ENCODE measurements around the gene C11orf52. TPM values are rescaled to one million over a fixed set of nuclear protein-coding genes. Genes with fewer than 3 reads are reported as not detected.
"Not testable (repeated sequence)": the region's sequence is repeated elsewhere in the genome, so short reads cannot be mapped to it uniquely, and the experiment has no call there.

C11orf52 gene, protein sequence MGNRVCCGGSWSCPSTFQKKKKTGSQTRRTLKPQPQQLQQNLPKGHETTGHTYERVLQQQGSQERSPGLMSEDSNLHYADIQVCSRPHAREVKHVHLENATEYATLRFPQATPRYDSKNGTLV
- total RNA-seq: under 1 TPM in 1 of 2 experiments, not detected in 1; 0.27 TPM

DNA sequence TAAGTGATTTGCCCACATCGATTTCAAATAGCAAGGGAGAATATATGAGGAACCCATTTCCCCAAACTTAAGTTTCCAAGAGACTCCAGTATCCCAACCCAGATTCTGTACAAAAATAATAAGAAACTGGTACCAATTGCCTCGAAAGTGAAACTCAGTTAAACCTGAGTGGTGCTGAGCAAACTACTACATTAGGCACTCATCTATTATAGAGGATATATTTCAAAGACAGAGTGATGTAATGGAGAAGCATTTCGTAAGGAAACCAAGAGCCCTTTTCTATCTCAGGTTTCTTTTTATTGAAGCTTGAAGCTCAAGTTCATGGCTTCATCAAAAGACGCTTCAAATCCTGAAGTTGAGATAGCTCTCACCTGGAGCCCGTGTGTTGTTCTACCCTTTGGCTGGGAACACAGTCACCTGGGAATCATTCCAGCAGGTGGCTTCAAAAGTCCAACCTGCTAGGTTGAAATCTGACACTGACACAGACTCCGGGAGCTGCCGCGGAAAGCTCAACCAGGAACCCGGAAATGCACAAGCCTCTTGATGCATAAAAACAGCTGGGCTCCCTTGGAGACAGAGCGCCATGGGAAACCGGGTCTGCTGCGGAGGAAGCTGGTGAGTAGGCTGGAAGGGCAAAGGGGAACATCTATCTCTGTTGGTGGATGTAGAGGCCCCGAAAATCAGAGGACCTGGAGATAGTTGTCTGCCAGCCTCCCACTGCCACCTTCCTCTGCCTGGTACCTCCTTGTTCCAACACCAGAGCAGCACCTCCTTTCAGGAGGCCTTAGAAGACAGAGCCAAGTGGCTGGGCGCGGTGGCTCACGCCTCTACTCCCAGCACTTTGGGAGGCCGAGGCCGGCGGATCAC, at the start of gene C11orf52:
TSS of gene C11orf52 (plus strand) at position 524 of the 867 bp plus-strand sequence. CDS start at position 584, 60 bp downstream.
- ChIA-PET POLR2A (no interaction called here), CTCF (interaction anchor here (1.1 to 2.0 kb wide), 2 partner anchors 8 to 13 kb away, joined by 3 to 8 read pairs; no protein-coding TSS in a partner anchor)
- no peak within 1 kb of the TSS for H3K4me3 Mint-ChIP-seq
- no peaks in the 10 kb centered on the region for H3K4me1 Mint-ChIP-seq
- DNase-seq: no peak
- H3K27ac Mint-ChIP-seq: peak within 1 kb of the TSS; percentile 38
- H3K27me3 Mint-ChIP-seq: peaks cover 35% of the 10 kb centered on the region
- no peaks in the 10 kb centered on the region for H3K9me3 Mint-ChIP-seq
- H3K36me3 Mint-ChIP-seq (ENCODE audit: low read depth): no peaks in the 10 kb centered on the region

DNA sequence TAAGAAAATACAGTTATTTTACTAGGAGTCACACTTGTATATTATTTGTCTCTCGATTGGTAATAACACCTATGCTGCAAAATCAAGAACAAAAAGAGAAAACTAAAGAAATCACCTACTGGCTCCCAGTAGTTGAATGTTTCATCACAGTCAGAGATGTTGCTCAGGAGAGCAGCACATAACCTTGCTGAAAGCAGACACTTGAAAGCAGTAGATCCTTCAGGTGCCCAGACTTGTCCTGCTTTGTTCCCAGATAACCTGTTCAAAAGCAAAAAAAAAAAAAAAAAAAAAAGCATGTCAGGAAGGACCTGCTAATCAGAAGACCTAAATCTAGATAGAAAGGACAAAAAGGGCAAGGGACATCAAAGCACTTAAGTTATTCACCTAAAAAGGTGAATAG, 48.6 kb upstream of the C11orf52 start:
- Mint-ChIP-seq H3K4me3 (peak overlapping the region; percentile 11), H3K4me1 (peaks cover 32% of the 10 kb centered on the region), H3K9me3 (no peaks in the 10 kb centered on the region), H3K36me3 (ENCODE audit: low read depth) (peaks cover 27% of the 10 kb centered on the region), H3K27me3 (no peaks in the 10 kb centered on the region), H3K27ac (no peak overlapping the region)
- CTCF ChIA-PET: interaction anchor here (0.7 to 2.4 kb wide), 9 partner anchors 8 to 194 kb away, joined by 3 to 15 read pairs (median 4); partner anchors contain the start of gene CFAP68
- POLR2A ChIA-PET: no interaction called here
- no peak for DNase-seq

DNA sequence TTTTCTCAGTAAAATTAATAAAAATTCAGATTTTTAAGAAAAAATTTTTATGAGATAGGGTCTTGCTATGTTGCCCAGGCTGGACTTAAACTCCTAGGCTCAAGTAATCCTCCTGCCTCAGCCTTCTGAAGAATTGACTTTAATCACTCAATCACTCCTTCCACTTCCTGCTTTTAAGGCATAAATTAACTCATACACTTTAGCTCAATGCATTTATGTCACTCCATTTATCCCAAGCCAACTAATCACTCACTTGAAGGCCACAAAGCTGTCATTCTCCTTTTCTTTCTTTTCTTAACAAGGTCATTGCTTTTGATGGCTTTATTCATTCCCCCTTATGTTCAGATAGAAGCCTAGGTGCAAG, 48.2 kb upstream of the C11orf52 start:
- DNase-seq: no peak
- Mint-ChIP-seq H3K9me3 (no peaks in the 10 kb centered on the region), H3K27me3 (no peaks in the 10 kb centered on the region), H3K4me3 (peak overlapping the region; percentile 83), H3K36me3 (ENCODE audit: low read depth) (peaks cover 27% of the 10 kb centered on the region), H3K27ac (peak overlapping the region; percentile 90), H3K4me1 (peaks cover 32% of the 10 kb centered on the region)
- POLR2A ChIA-PET: no interaction called here
- CTCF ChIA-PET: interaction anchor here (0.7 to 2.4 kb wide), 10 partner anchors 9 to 269 kb away, joined by 3 to 15 read pairs (median 4); partner anchors contain the start of gene CFAP68

DNA sequence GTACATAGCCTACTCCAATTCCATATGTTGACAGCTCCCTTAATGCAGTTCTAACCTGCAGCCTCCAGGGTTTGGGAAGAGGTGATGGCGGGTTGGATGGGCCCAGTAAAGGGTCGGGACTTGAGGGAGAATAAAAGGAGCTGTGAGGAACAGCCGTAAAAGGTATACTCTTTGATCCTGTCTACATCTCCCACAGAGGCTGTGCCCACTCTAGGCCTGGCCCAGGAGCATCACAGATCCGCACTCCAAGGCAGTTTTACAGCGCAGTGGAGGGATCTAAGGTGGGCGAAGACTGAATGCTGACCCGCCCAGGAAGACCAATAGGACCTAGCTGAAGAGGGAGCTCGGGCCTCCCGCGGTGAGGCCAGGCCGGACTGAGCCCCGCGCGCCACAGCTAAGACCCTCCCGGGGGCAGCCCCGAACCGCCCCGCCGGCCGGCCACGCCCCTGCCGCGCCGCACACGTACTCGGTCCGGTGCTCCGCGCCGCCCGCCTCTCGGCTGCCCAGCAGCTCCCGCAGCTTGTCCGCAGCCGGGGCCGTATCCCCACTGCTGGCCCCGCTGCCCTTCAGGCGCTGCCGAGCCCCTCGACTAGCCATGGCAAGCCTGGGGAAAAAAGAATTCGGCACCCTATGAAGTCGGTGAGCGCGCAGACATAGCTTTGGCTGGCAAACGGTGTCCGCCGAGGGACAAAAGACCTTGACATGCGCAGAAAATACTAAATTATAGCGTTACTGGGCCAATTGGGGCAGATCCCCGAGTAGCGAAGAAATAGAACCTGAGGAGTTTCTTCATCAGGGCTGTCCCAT, 47.6 kb upstream of the C11orf52 start, which contains the start of gene ALG9:
TSS of gene ALG9 (minus strand) at position 696 of the 807 bp plus-strand sequence. CDS start at position 597, 99 bp downstream.
- Mint-ChIP-seq H3K27ac (peak within 1 kb of the TSS; percentile 90), H3K27me3 (no peaks in the 10 kb centered on the region), H3K36me3 (ENCODE audit: low read depth) (peaks cover 27% of the 10 kb centered on the region), H3K4me1 (peaks cover 32% of the 10 kb centered on the region), H3K4me3 (peak within 1 kb of the TSS; percentile 83), H3K9me3 (no peaks in the 10 kb centered on the region)
- DNase-seq: peak; percentile 90
- ChIA-PET POLR2A (interaction anchor here (0.7 to 0.9 kb wide), 2 partner anchors 65 to 521 kb away, joined by 3 to 4 read pairs; no protein-coding TSS in a partner anchor), CTCF (interaction anchor here (0.7 to 2.4 kb wide), 14 partner anchors 9 to 270 kb away, joined by 3 to 15 read pairs (median 4); partner anchors contain the start of gene CFAP68)

DNA sequence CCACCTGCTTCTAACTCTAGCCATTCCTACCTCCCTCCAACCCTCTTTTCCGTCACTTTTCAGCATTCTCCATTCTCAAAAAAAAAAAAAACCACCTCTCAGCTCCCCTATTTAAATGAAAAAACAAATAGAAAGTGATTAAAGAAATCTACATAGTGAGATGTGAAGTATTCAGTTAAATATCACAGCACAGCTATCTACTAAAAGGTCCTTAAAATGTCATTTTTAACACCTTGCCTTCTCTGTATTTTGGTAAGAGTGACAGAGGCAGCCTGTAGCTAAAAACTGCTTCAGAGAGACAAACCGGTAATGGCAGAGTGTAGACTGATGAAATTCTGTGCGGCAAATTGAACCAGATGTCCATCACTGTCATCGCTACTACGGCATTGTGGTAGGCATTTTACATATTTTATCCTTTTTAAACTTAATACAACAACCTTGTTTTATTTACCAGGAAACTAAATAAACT, 47.0 kb upstream of the C11orf52 start:
- no peak for DNase-seq
- Mint-ChIP-seq H3K27me3 (no peaks in the 10 kb centered on the region), H3K4me3 (peak overlapping the region; percentile 83), H3K9me3 (no peaks in the 10 kb centered on the region), H3K27ac (peak overlapping the region; percentile 87), H3K4me1 (peaks cover 28% of the 10 kb centered on the region), H3K36me3 (ENCODE audit: low read depth) (peaks cover 21% of the 10 kb centered on the region)
- CTCF ChIA-PET: interaction anchor here (0.8 to 2.4 kb wide), 11 partner anchors 9 to 226 kb away, joined by 3 to 15 read pairs (median 4); partner anchors contain the start of gene CFAP68
- POLR2A ChIA-PET: interaction anchor here (0.7 to 0.9 kb wide), 3 partner anchors 65 to 522 kb away, joined by 3 to 4 read pairs (median 4); no protein-coding TSS in a partner anchor

DNA sequence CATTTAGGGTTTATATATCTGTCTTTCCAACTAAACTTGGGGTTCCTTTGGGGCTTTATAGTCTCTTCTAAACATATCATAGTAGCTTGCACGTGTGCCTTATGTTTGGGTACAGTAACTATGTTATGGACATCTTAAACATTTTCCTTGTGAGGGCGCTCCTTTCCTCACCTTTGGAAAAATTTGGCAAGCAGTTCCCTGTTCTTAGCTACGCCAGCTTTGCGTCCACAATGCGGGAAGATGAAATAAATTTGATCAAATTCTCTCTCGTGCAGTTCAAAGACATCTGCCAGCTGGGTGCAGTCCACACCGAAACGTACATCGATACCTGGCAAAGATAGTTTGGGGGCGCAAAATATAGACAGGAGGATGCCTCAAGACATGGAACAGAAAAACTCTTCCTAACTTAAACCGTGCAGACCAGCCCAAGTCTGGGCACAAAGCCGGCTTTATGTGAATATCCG, 40.3 kb upstream of the C11orf52 start:
- ChIA-PET CTCF (interaction anchor here (0.7 to 1.4 kb wide), 2 partner anchors 19 to 56 kb away, joined by 3 to 5 read pairs; no protein-coding TSS in a partner anchor), POLR2A (no interaction called here)
- Mint-ChIP-seq H3K27me3 (no peaks in the 10 kb centered on the region), H3K4me3 (peak overlapping the region; percentile 86), H3K4me1 (peaks cover 17% of the 10 kb centered on the region), H3K9me3 (no peaks in the 10 kb centered on the region), H3K27ac (peak overlapping the region; percentile 99), H3K36me3 (ENCODE audit: low read depth) (peaks cover 8% of the 10 kb centered on the region)
- no peak for DNase-seq

DNA sequence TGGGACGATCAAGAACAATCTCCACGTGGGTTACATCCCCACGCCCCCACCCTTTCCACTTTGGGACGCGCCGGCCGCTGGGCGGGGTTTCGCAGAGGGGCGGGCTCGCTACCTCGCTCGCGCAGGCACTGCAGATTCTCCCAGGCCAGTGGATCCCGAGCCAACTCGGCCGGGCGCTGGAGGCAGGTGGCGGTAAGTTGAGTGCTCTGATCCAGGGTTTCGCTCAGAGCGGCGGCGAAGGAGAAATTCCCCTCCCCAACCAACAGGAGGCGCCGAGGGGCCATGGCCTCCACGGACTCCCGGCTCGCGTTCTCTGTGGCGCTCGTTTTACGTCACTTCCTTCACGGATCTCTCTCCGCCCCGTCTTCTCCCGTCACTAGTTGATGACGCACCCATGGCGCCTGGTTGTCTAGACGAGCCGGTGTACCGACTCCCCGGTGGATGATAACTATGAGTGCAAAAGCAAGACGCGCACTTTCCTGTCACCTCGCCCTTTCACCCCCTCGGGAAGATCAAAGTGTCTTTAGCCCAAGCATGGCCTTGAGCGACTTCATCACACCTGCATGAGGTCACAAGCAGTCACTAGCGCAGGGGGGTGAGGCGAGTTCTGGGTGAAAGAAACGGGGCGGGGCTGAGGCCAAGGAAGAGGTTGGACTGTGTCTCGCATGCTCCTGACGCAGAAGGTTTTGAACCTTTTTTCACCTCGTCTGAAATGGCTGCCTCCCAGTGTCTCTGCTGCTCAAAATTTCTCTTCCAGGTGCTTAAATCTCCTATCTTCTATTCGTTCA, 39.7 kb upstream of the C11orf52 start, which contains the start of the genes CFAP68 and FDXACB1:
TSS of gene CFAP68 (plus strand) at position 693 of the 788 bp plus-strand sequence. CDS start at position 713, 20 bp downstream.
TSS of gene FDXACB1 (minus strand) at position 317 of the 788 bp plus-strand sequence. CDS start at position 284, 33 bp downstream.
- Mint-ChIP-seq H3K4me1 (peaks cover 17% of the 10 kb centered on the region), H3K27ac (peak within 1 kb of the TSS; percentile 99), H3K27me3 (no peaks in the 10 kb centered on the region), H3K36me3 (ENCODE audit: low read depth) (peaks cover 8% of the 10 kb centered on the region), H3K9me3 (no peaks in the 10 kb centered on the region), H3K4me3 (peak within 1 kb of the TSS; percentile 86)
- ChIA-PET CTCF (interaction anchor here (1.0 to 3.6 kb wide), 4 partner anchors 8 to 23 kb away, joined by 3 to 15 read pairs (median 4); partner anchors contain the start of gene ALG9), POLR2A (no interaction called here)
- DNase-seq: peak; percentile 97

DNA sequence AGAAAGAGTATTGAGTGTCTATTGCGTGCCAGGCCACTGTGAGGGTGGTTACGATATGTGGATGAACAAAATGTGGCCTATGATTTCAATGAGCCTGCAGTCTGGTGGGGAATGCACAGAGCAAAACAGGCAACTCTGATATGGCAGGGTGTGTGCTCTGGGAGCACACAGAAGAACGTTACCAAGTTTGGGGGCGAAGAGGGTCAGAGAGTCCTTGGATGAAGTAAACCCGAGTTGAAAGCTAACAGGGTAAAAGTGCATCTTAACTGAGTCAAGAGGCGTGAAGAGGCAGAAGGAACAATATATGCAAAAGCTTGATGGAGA, 39.1 kb upstream of the C11orf52 start:
- peak overlapping the region; percentile 99 for H3K27ac Mint-ChIP-seq
- ChIA-PET CTCF (interaction anchor here (0.7 to 3.6 kb wide), 6 partner anchors 8 to 225 kb away, joined by 3 to 15 read pairs (median 3); partner anchors contain the start of gene ALG9), POLR2A (no interaction called here)
- H3K9me3 Mint-ChIP-seq: no peaks in the 10 kb centered on the region
- peaks cover 8% of the 10 kb centered on the region for H3K36me3 Mint-ChIP-seq (ENCODE audit: low read depth)
- H3K4me1 Mint-ChIP-seq: peaks cover 17% of the 10 kb centered on the region
- no peak for DNase-seq
- peak overlapping the region; percentile 86 for H3K4me3 Mint-ChIP-seq
- H3K27me3 Mint-ChIP-seq: no peaks in the 10 kb centered on the region

DNA sequence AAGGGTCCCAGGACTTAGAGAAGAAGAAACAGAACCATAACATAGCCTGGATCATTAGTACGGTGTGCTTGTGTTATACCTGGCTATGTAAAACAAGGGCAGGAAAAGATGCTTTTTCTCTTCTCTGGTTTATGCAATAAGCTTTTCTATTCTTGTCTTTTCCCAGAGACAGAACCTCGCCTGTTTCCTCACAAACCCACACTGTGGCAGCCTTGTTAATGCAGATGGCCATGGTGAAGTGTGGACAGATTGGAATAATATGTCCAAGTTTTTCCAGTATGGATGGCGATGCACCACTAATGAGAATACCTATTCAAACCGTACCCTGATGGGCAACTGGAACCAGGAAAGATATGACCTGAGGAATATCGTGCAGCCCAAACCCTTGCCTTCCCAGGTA, 36.5 kb upstream of the C11orf52 start:
- H3K27ac Mint-ChIP-seq: no peak overlapping the region
- DNase-seq: no peak
- no peaks in the 10 kb centered on the region for H3K27me3 Mint-ChIP-seq
- peaks cover 4% of the 10 kb centered on the region for H3K36me3 Mint-ChIP-seq (ENCODE audit: low read depth)
- CTCF ChIA-PET: interaction anchor here (1.0 to 3.6 kb wide), 3 partner anchors 11 to 46 kb away, joined by 3 to 15 read pairs (median 6); partner anchors contain the start of gene ALG9
- peaks cover 15% of the 10 kb centered on the region for H3K4me1 Mint-ChIP-seq
- no peak overlapping the region for H3K4me3 Mint-ChIP-seq
- no peaks in the 10 kb centered on the region for H3K9me3 Mint-ChIP-seq
- POLR2A ChIA-PET: no interaction called here

DNA sequence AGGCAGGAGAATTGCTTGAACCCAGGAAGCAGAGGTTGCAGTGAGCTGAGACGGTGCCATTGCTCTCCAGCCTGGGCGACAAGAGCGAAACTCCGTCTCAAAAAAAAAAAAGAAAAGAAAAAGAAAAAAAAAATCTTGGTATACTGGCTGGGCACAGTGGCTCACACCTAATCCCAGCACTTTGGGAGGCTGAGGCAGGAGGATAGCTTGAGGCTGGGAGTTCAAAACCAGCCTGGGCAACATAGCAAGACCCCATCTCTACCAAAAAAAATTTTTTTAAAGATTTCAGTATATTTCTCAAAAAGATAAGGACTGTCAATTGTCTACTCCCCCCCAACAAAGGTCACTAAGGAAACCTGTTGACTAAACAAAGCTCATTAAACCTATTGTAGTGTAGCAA, 33.7 kb upstream of the C11orf52 start:
- not testable (repeated sequence) for H3K4me1 Mint-ChIP-seq; H3K27ac Mint-ChIP-seq; H3K9me3 Mint-ChIP-seq; H3K27me3 Mint-ChIP-seq; DNase-seq; H3K4me3 Mint-ChIP-seq; H3K36me3 Mint-ChIP-seq (ENCODE audit: low read depth)
- ChIA-PET POLR2A (interaction anchor here (0.6 kb wide), 1 partner anchor 1455 kb away, joined by 4 read pairs; no protein-coding TSS in a partner anchor), CTCF (interaction anchor here (0.7 to 1.2 kb wide), 2 partner anchors 16 to 21 kb away, joined by 3 read pairs; no protein-coding TSS in a partner anchor)

DNA sequence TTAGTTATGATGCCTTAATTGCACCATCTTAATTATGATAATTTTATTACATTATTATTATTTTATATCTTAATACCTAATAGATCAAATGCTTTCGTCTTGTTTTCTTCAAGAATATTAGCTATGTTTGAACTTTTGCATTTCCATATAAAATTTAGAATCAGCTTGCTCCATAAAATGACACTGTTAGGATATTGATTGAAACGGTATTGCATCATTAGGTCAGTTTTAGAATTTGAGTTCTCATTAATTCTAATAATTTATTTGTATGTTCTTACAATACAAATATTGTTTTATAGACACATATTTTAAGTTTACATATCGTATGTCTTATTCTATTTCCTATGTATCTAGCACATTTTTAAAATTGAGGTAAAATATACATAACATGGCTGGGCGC, 32.7 kb upstream of the C11orf52 start:
- no peak for DNase-seq
- no peak overlapping the region for H3K4me3 Mint-ChIP-seq
- no peaks in the 10 kb centered on the region for H3K27me3 Mint-ChIP-seq
- H3K9me3 Mint-ChIP-seq: no peaks in the 10 kb centered on the region
- no peak overlapping the region for H3K27ac Mint-ChIP-seq
- no peaks in the 10 kb centered on the region for H3K36me3 Mint-ChIP-seq (ENCODE audit: low read depth)
- CTCF ChIA-PET: interaction anchor here (1.1 to 1.3 kb wide), 3 partner anchors 9 to 15 kb away, joined by 3 read pairs; partner anchors contain the start of gene ALG9
- H3K4me1 Mint-ChIP-seq: no peaks in the 10 kb centered on the region
- POLR2A ChIA-PET: no interaction called here

Measured in activated CD4-positive, alpha-beta T cell treated with anti-CD3 and anti-CD28 coated beads, Interleukin-2, amount 10 ng/mL, durations not matched to agents 7 days and 5 days (primary cell).